GM18511 (cell line): ENCODE measurements around the gene SEC14L5.
"Not testable (repeated sequence)": the region's sequence is repeated elsewhere in the genome, so short reads cannot be mapped to it uniquely, and the experiment has no call there.

Experiments used
- ATAC-seq: cut with Tn5 transposase; IDR thresholded peaks from one replicate; pipeline ENCODE4 v1.9.1; 2021; ENCODE audit warnings: mild to moderate bottlenecking, moderate library complexity; ENCODE audit not compliant: unreplicated experiment

The SEC14L5 gene

GRCh38 chr16:5033256-5034166 lies 75.4 kb downstream of the SEC14L5 start, which contains the start of gene NAGPA:
TSS of gene NAGPA (minus strand) at chr16:5033935. CDS start at chr16:5033914, 21 bp downstream.
- peak; percentile 96 for ATAC-seq

GRCh38 chr16:5034167-5034523 lies 76.0 kb downstream of the SEC14L5 start:
- ATAC-seq: no peak

- no peak for ATAC-seq
Measured at GRCh38 chr16:5035909-5036227, 77.7 kb downstream of the SEC14L5 start.

GRCh38 chr16:5036228-5037156 lies 78.4 kb downstream of the SEC14L5 start:
- ATAC-seq: no peak

GRCh38 chr16:5040451-5040850 lies 82.3 kb downstream of the SEC14L5 start:
- no peak for ATAC-seq

- peak; percentile 92 for ATAC-seq
Measured at GRCh38 chr16:5041600-5042133, 83.5 kb downstream of the SEC14L5 start.

DNA sequence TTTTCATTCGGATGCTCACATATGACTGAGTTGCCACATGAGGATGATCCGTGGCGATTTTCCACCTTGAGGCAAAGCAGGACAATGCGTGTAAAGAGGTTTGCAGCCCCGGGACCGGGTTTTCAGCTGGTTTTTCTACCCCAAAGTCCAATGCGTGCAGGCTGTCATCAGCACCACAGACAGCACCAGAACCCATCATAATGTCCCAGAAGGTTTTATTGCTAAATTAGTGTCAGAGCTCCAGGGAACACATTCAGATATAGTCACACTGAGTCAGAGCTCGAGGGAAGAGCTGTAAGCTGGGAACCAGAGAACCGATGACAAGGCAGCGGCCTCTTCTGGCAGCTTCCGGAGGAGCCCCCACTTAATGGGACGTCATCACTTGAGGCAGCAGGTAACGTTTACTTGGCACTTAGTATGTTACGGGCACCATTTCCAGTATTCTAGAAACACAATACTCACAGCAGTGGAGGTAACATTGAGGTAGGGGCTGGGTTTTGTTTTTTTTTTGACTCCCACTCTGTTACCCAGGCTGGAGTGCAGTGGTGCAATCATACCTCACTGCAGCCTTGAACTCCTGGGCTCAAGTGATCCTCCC lies 84.5 kb downstream of the SEC14L5 start:
- ATAC-seq: no peak

GRCh38 chr16:5044011-5044540 lies 85.9 kb downstream of the SEC14L5 start:
- no peak for ATAC-seq

- not testable (repeated sequence) for ATAC-seq
Measured at GRCh38 chr16:5044581-5044980, 86.5 kb downstream of the SEC14L5 start.

- ATAC-seq: no peak
Measured at GRCh38 chr16:5045499-5046115, 87.5 kb downstream of the SEC14L5 start.

DNA sequence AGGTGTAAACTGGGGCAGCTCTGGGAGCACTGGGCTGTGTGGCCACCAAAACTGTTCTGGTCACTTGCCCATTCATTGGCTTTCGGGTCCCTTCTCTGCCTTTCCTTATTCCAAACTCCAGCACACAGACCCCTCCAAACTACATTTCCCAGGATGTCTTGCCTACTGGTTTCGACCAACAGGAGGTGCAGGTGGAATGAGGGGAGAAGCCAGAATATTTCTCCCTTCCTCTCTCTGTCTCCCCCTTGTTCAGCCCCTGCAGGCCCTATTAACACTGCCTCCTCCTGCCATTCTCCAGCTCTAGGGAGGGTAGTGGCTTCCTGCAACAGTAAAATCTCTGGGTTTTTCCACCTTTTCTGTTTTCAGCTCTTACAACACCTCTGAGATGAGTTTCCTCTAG lies 88.8 kb downstream of the SEC14L5 start:
- no peak for ATAC-seq

- no peak for ATAC-seq
Measured at GRCh38 chr16:5054876-5055865, 97.0 kb downstream of the SEC14L5 start.

- ATAC-seq: peak; percentile 63
Measured at GRCh38 chr16:5056352-5056751, 98.2 kb downstream of the SEC14L5 start.

DNA sequence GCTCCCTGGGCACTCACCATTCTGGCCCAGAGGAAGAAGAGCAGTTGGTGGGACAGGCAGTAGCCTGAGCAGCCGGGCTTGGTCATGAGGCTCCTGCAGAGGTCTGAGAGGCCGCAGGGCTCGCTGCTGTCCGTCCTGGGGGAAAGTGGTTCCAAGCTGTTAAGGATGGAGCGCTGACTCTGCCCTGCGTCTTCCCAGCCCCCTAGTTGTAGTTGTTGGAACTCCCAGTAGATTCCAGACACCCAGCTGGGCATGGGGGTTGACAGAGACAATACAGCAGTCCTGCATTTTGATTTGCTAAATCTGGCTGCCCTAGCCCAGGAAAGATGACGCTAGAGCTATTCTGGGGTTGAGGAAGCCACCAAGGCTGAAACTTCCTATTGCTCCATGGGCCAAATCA lies 100.3 kb downstream of the SEC14L5 start:
- no peak for ATAC-seq

DNA sequence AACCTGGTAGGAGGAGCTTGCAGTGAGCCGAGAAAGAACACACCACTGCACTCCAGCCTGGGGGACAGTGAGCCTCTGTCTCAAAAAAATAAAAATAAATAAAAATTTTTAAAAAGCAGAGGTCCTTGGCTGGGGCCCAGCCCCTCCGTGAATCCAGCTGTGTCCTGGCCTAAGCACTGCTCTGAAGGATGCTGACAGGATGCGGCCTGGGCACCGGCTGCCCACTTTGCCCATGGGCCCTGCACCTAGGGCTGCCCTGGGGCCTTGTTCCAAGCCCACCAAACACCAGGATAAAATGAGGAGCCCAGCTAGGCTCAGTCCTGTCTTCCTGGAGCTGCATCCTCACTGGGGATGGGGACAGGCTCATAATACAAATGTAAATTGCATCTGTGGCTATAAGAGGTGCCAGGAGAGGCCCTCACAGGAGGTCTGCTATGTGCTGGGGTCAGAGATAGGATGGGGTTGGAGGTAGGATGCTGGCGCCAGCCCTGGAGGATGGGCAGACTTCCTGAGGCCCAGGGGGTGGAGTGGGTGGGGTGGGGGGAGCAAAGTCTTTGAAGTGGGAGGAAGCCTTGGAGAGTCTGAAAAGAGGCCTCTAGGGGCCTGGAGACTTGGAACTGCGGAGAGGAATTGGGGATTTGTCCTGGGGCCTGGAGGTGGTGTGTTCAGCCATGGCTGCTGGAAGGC lies 101.4 kb downstream of the SEC14L5 start:
- ATAC-seq: no peak

DNA sequence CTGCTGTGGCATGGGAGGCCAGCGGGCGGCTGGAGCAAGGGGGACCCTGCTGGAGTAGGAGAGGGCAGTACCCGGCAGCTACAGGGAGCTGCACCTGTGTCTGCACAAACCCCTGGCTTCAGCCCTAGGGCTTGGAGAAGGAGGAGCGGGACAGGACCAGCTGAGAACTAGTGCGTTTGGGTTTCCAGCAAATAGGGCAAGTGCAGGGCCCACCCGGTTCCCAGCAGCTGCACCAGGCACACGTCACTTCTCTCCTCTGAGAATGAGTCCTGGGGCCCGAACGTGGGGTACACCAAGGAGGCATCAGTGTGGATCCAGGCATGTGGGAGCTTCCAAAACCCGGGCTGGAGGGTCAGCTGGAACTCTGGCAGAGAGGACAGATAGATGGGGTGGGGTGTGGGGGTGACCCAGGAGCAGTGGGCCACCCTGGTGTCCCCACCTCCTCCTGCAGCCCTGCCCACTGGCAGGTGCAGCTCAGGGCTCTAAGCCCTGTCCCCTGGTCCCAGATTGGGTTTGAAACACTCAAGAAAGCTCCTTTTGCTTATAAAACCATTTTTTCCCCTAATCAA lies 102.0 kb downstream of the SEC14L5 start:
- no peak for ATAC-seq

DNA sequence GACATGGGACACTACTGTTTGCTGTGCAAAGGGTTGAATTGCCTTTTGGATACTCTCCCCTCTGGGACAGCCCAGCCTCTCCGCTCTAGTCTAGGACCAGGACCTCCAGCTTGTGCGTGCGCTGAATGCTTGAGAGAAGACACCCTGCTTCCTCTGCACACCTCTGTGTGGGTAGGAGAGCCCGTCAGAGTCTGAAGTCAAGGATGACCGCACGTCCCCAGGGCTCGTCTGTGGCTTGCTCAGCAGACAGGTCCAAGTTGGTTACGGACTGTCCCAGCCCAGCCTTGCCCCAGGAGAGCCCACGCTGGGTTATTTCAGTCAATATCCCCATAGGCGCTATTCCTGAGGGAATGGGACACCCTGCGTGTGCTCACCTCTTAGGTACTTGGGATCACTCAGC lies 103.9 kb downstream of the SEC14L5 start:
- peak; percentile 91 for ATAC-seq
